Glomerular visceral epithelial cell (primary cell): ENCODE results near the gene DGUOK.
"Not testable (repeated sequence)": the region's sequence is repeated elsewhere in the genome, so short reads cannot be mapped to it uniquely, and the experiment has no call there.

Source experiments
- DNase-seq: peaks from one replicate; pipeline ENCODE4 v3.0.0-alpha.2; 2016; ENCODE audit errors: extremely low spot score

Gene DGUOK

GRCh38 chr2:73920577-73921545 is 5.8 kb upstream of the DGUOK start:
- no peak for DNase-seq

- no peak for DNase-seq
These were observed 5.1 kb upstream of the DGUOK start for GRCh38 chr2:73921581-73921980.

- no peak for DNase-seq
These were observed 4.0 kb upstream of the DGUOK start for GRCh38 chr2:73922681-73923080.

- no peak for DNase-seq
These were observed 1.5 kb upstream of the DGUOK start for GRCh38 chr2:73925033-73925704.

- DNase-seq = no peak
These were observed 707 bp upstream of the DGUOK start for GRCh38 chr2:73925853-73926492.

GRCh38 chr2:73927344-73927743 is 664 bp downstream of the DGUOK start:
- DNase-seq = no peak

GRCh38 chr2:73928963-73929347 is 2.3 kb downstream of the DGUOK start:
- no peak for DNase-seq

GRCh38 chr2:73930386-73930785 is 3.7 kb downstream of the DGUOK start:
- no peak for DNase-seq

GRCh38 chr2:73931531-73932500 is 5.1 kb downstream of the DGUOK start:
- peak; percentile 56 for DNase-seq

GRCh38 chr2:73933194-73933593 is 6.5 kb downstream of the DGUOK start:
- no peak for DNase-seq

- no peak for DNase-seq
These were observed 9.0 kb downstream of the DGUOK start for GRCh38 chr2:73935641-73936040.

- peak; percentile 40 for DNase-seq
These were observed 10.6 kb downstream of the DGUOK start for GRCh38 chr2:73937103-73937885.

- no peak for DNase-seq
These were observed 11.2 kb downstream of the DGUOK start for GRCh38 chr2:73937899-73938298.

GRCh38 chr2:73938718-73939352 is 12.2 kb downstream of the DGUOK start:
- peak; percentile 68 for DNase-seq

- DNase-seq = peak; percentile 44
These were observed 12.7 kb downstream of the DGUOK start for GRCh38 chr2:73939419-73939818.

- not testable (repeated sequence) for DNase-seq
These were observed 13.4 kb downstream of the DGUOK start for GRCh38 chr2:73940066-73940465.

GRCh38 chr2:73942664-73943063 is 16.0 kb downstream of the DGUOK start:
- DNase-seq = no peak

- no peak for DNase-seq
These were observed 18.0 kb downstream of the DGUOK start for GRCh38 chr2:73944714-73945113.

GRCh38 chr2:73946215-73946614 is 19.5 kb downstream of the DGUOK start:
- no peak for DNase-seq

- DNase-seq = no peak
These were observed 20.0 kb downstream of the DGUOK start for GRCh38 chr2:73946666-73947065.
